Mesothelial cell of epicardium (in vitro differentiated cells): Measurements from ENCODE around the gene PRKAR2A. TPM values are rescaled to one million over a fixed set of nuclear protein-coding genes. Genes with fewer than 3 reads are reported as not detected.
"Not testable (repeated sequence)": the region's sequence is repeated elsewhere in the genome, so short reads cannot be mapped to it uniquely, and the experiment has no call there.

ENCODE experiments used
- DNase-seq, 2 experiments: peaks; one replicate each; pipeline ENCODE4 v3.0.0; 2021; ENCODE audit warnings: low spot score in 2 of 2; ENCODE audit not compliant: unreplicated experiment in 2 of 2
- H3K27ac Mint-ChIP-seq: 2 replicates; pipeline ENCODE4 v1.8.0; 2021; ENCODE audit warnings: mixed read lengths
- H3K27me3 Mint-ChIP-seq: 2 replicates; pipeline ENCODE4 v1.8.0; 2021; ENCODE audit warnings: low read depth, mixed read lengths
- H3K36me3 Mint-ChIP-seq: 2 replicates; pipeline ENCODE4 v1.8.0; 2021; ENCODE audit warnings: mixed read lengths
- H3K4me1 Mint-ChIP-seq: 2 replicates; pipeline ENCODE4 v1.8.0; 2021; ENCODE audit warnings: mixed read lengths
- H3K4me3 Mint-ChIP-seq: 2 replicates; pipeline ENCODE4 v1.8.0; 2021; ENCODE audit warnings: mild to moderate bottlenecking, moderate library complexity, mixed read lengths
- H3K9me3 Mint-ChIP-seq: 2 replicates; pipeline ENCODE4 v1.8.0; 2021; ENCODE audit warnings: mixed read lengths
- CTCF ChIP-seq: fragments of 200-600 bp; sonication (generic); IDR thresholded peaks from one replicate; pipeline ENCODE4 v1.5.0; 2021; ENCODE audit warnings: antibody characterized with exemption; ENCODE audit not compliant: unreplicated experiment
- total RNA-seq: library from RNA; stranded (reverse); gene quantifications from 3 replicates; pipeline ENCODE4 v1.2.1, GENCODE V29; 2021

PRKAR2A gene
- total RNA-seq, 1 donor from 2014 or later: 35.4 TPM

- Mint-ChIP-seq H3K4me1 (no peaks in the 10 kb centered on the region), H3K9me3 (peaks cover 4% of the 10 kb centered on the region), H3K27me3 (no peaks in the 10 kb centered on the region), H3K4me3 (no peak overlapping the region), H3K27ac (no peak overlapping the region), H3K36me3 (peaks cover 14% of the 10 kb centered on the region)
- no peak for DNase-seq
- no peak for TF ChIP-seq CTCF
These were observed 64.4 kb downstream of the PRKAR2A start for GRCh38 chr3:48783304-48783703.

- no peak overlapping the region for H3K27ac Mint-ChIP-seq
- H3K4me1 Mint-ChIP-seq: no peaks in the 10 kb centered on the region
- no peak for DNase-seq
- H3K27me3 Mint-ChIP-seq: no peaks in the 10 kb centered on the region
- H3K9me3 Mint-ChIP-seq: peaks cover 4% of the 10 kb centered on the region
- H3K4me3 Mint-ChIP-seq: no peak overlapping the region
- no peak for TF ChIP-seq CTCF
- H3K36me3 Mint-ChIP-seq: peaks cover 18% of the 10 kb centered on the region
These were observed 65.6 kb downstream of the PRKAR2A start for GRCh38 chr3:48782046-48782445.

- not testable (repeated sequence) for H3K27me3 Mint-ChIP-seq, H3K27ac Mint-ChIP-seq, H3K4me1 Mint-ChIP-seq, H3K9me3 Mint-ChIP-seq, H3K4me3 Mint-ChIP-seq, DNase-seq
- peaks cover 13% of the 10 kb centered on the region for H3K36me3 Mint-ChIP-seq
These were observed 69.1 kb downstream of the PRKAR2A start for GRCh38 chr3:48778565-48778964.

GRCh38 chr3:48776854-48777253 lies 70.8 kb downstream of the PRKAR2A start:
- no peak for TF ChIP-seq CTCF
- DNase-seq: no peak
- H3K4me3 Mint-ChIP-seq: no peak overlapping the region
- no peaks in the 10 kb centered on the region for H3K27me3 Mint-ChIP-seq
- peaks cover 14% of the 10 kb centered on the region for H3K36me3 Mint-ChIP-seq
- H3K4me1 Mint-ChIP-seq: no peaks in the 10 kb centered on the region
- H3K27ac Mint-ChIP-seq: no peak overlapping the region
- no peaks in the 10 kb centered on the region for H3K9me3 Mint-ChIP-seq

- H3K9me3 Mint-ChIP-seq: no peaks in the 10 kb centered on the region
- H3K27me3 Mint-ChIP-seq: no peaks in the 10 kb centered on the region
- TF ChIP-seq CTCF: no peak
- H3K4me3 Mint-ChIP-seq: no peak overlapping the region
- no peak for DNase-seq
- peaks cover 14% of the 10 kb centered on the region for H3K36me3 Mint-ChIP-seq
- H3K27ac Mint-ChIP-seq: no peak overlapping the region
- H3K4me1 Mint-ChIP-seq: no peaks in the 10 kb centered on the region
These were observed 77.5 kb downstream of the PRKAR2A start for GRCh38 chr3:48770192-48770502.

DNA sequence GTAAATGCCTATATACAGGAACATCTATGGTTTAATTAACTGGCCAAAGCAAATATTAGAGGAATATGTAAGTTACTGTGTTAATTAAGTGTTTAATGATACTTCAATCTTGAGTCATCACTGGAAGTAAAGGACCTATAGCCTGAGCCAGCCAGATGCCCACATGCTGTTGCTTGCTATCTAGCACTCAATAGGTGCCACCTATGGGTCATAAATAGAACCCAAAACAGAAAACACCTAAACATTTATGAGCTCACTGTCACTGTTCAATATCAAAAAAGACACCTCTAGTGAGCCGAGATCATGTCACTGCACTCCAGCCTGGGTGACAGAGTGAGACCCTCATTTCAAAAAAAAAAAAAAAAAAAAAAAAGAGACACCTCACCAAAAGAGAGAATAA lies 82.3 kb downstream of the PRKAR2A start:
- TF ChIP-seq CTCF: no peak
- Mint-ChIP-seq H3K9me3 (no peaks in the 10 kb centered on the region), H3K4me3 (no peak overlapping the region), H3K27me3 (no peaks in the 10 kb centered on the region), H3K36me3 (peaks cover 20% of the 10 kb centered on the region), H3K27ac (no peak overlapping the region), H3K4me1 (peaks cover 7% of the 10 kb centered on the region)
- DNase-seq: no peak
